Peyer's patch (tissue), 4 donors: Measurements from ENCODE around the gene PTRHD1. TPM values are rescaled to one million over a fixed set of nuclear protein-coding genes. Genes with fewer than 3 reads are reported as not detected.

Source experiments
- DNase-seq, 3 donors: peaks; one replicate each; pipeline ENCODE4 v3.0.0-alpha.2; 2017 to 2019
- H3K27ac ChIP-seq, 4 donors: fragments of 200-600 bp; sonication (generic); one replicate each; pipeline ENCODE4 v1.5.1; 2016 to 2019
- H3K27me3 ChIP-seq, 2 donors: fragments of 200-600 bp; sonication (generic); one replicate each; pipeline ENCODE4 v1.5.1; 2019
- H3K36me3 ChIP-seq, 3 donors: fragments of 200-600 bp; sonication (generic); one replicate each; pipeline ENCODE4 v1.5.1; 2016 to 2019
- H3K4me1 ChIP-seq, 4 donors: fragments of 200-600 bp; sonication (generic); one replicate each; pipeline ENCODE4 v1.5.1; 2016 to 2019
- H3K4me3 ChIP-seq, 4 donors: fragments of 200-600 bp; sonication (generic); 1 replicate in 3 of 4; 2 replicates in 1 of 4; pipeline ENCODE4 v1.5.1; 2016 to 2019; ENCODE audit warnings: mild to moderate bottlenecking in 1 of 4
- H3K9me3 ChIP-seq, 4 donors: fragments of 200-600 bp; sonication (generic); one replicate each; pipeline ENCODE4 v1.5.1; 2016 to 2019; ENCODE audit warnings: mild to moderate bottlenecking in 1 of 4
- POLR2A ChIP-seq, 2 donors: fragments of 450-650 bp; IDR thresholded peaks; one replicate each; pipeline ENCODE4 v1.5.1; 2017; ENCODE audit warnings: antibody characterized with exemption in 2 of 2, mild to moderate bottlenecking in 2 of 2, moderate library complexity in 2 of 2
- total RNA-seq, 4 donors: library from RNA; depleted of rRNA; stranded (reverse); fragments of >200 nt; gene quantifications; one replicate each; pipeline ENCODE4 v1.1.0, GENCODE V29; 2016
- TF ChIP-seq, protein P1 (sequence below), 6 experiments: fragments of 450-650 bp in 4 of 6; fragments of 200-600 bp in 2 of 6; sonication (generic) in 1 of 6; IDR thresholded peaks; one replicate each; pipeline ENCODE4 v1.5.1; 2017 to 2019; ENCODE audit warnings: antibody characterized with exemption in 6 of 6, mild to moderate bottlenecking in 3 of 6, moderate library complexity in 1 of 6

Gene PTRHD1
- total RNA-seq, 4 donors from 2014 or later: 19.9 to 38.7 (median 21.2) TPM

DNA sequence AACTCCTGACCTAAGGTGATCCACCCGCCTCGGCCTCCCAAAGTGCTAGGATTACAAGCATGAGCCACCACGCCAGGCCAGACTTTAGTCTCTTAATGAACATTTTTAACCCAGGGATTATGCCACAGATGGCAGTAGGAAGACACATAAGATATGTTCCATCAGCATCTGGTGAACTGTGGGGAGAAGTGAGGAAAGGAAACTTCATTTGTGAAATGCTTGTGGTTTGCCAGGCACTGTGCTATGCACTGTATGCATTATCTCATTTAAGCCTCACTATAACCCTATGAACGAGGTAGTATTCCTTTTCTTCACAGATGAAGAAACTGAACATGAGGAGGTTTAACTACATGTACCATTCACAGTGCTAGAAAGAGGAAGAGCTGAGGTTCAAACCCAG, 29.3 kb downstream of the PTRHD1 start:
- Histone ChIP-seq H3K27me3 (no peaks in the 10 kb centered on the region), H3K4me3 (no peak overlapping the region), H3K4me1 (no peaks in the 10 kb centered on the region), H3K9me3 (no peaks in the 10 kb centered on the region), H3K27ac (no peak overlapping the region), H3K36me3 (peaks cover 0 to 65% (median 0%) of the 10 kb centered on the region in 3 donors)
- no peak for DNase-seq
- TF ChIP-seq, protein P1, sequence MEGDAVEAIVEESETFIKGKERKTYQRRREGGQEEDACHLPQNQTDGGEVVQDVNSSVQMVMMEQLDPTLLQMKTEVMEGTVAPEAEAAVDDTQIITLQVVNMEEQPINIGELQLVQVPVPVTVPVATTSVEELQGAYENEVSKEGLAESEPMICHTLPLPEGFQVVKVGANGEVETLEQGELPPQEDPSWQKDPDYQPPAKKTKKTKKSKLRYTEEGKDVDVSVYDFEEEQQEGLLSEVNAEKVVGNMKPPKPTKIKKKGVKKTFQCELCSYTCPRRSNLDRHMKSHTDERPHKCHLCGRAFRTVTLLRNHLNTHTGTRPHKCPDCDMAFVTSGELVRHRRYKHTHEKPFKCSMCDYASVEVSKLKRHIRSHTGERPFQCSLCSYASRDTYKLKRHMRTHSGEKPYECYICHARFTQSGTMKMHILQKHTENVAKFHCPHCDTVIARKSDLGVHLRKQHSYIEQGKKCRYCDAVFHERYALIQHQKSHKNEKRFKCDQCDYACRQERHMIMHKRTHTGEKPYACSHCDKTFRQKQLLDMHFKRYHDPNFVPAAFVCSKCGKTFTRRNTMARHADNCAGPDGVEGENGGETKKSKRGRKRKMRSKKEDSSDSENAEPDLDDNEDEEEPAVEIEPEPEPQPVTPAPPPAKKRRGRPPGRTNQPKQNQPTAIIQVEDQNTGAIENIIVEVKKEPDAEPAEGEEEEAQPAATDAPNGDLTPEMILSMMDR (IDR thresholded peaks at IDR 0.05): no peak
- TF ChIP-seq POLR2A (IDR thresholded peaks at IDR 0.05): no peak

GRCh38 chr2:24762518-24762917, 30.7 kb downstream of the PTRHD1 start:
- Histone ChIP-seq H3K27me3 (no peaks in the 10 kb centered on the region), H3K4me1 (no peaks in the 10 kb centered on the region), H3K27ac (no peak overlapping the region), H3K4me3 (no peak overlapping the region), H3K9me3 (no peaks in the 10 kb centered on the region), H3K36me3 (peaks cover 0 to 70% (median 0%) of the 10 kb centered on the region in 3 donors)
- no peak for DNase-seq
- TF ChIP-seq, protein P1 (IDR thresholded peaks at IDR 0.05): no peak
- TF ChIP-seq POLR2A (IDR thresholded peaks at IDR 0.05): no peak

DNA sequence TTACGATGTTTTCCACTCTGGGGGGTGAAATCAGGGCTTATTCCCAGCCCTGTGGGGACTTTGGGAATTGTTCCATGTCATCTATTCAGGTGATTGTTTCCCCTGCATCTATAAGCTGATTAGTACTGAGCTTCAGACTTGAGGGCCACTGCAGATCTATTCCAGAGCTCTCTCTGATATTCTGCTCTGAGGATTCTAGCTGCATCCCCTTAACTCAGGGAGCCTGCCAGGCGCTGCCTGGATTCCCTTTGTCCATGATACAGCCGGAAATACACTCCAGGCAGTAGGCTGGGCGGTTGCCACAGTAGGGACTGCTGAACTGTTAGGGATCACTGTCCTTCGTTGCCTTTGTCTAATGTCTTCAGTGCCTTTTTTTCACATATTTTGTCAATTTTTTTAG, 31.3 kb downstream of the PTRHD1 start:
- H3K36me3 ChIP-seq: peaks cover 0 to 76% (median 0%) of the 10 kb centered on the region in 3 donors
- no peak overlapping the region for H3K27ac ChIP-seq
- H3K27me3 ChIP-seq: no peaks in the 10 kb centered on the region
- no peak for DNase-seq
- no peak overlapping the region for H3K4me3 ChIP-seq
- H3K4me1 ChIP-seq: no peaks in the 10 kb centered on the region
- TF ChIP-seq, protein P1 (IDR thresholded peaks at IDR 0.05): no peak
- no peak for TF ChIP-seq POLR2A (IDR thresholded peaks at IDR 0.05)
- no peaks in the 10 kb centered on the region for H3K9me3 ChIP-seq

DNA sequence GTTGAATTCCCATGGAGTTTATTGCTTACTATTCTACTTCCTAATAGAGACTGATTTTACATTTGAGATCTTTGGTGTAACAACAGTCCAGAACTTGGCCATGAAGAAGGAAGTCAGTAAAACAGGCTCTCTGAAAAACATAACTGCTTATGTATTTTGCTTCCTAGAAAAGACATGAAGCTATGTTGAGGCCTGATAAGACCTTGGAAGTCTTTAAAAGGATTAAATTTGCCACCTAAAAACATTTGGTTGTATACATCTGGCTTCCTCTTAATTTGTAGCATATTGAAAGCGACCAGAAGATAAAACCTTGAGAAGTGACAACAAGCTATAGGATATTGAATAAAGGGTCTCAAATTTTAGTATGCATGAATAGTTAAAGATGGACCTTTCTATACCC, 36.4 kb downstream of the PTRHD1 start:
- no peak overlapping the region for H3K27ac ChIP-seq
- no peaks in the 10 kb centered on the region for H3K4me1 ChIP-seq

GRCh38 chr2:24754985-24755705, 38.0 kb downstream of the PTRHD1 start:
- Histone ChIP-seq H3K4me3 (no peak overlapping the region), H3K27ac (no peak overlapping the region), H3K4me1 (no peaks in the 10 kb centered on the region), H3K36me3 (peaks cover 0 to 71% (median 0%) of the 10 kb centered on the region in 3 donors), H3K27me3 (no peaks in the 10 kb centered on the region), H3K9me3 (no peaks in the 10 kb centered on the region)
- TF ChIP-seq POLR2A (IDR thresholded peaks at IDR 0.05): no peak
- TF ChIP-seq, protein P1 (IDR thresholded peaks at IDR 0.05): no peak
- DNase-seq: no peak

More for the DNA sequence above, 36.4 kb downstream of the PTRHD1 start:
- Histone ChIP-seq H3K36me3 (peaks cover 0 to 81% (median 0%) of the 10 kb centered on the region in 3 donors), H3K4me3 (no peak overlapping the region), H3K27me3 (no peaks in the 10 kb centered on the region), H3K9me3 (no peaks in the 10 kb centered on the region)
- no peak for DNase-seq
- TF ChIP-seq, protein P1 (IDR thresholded peaks at IDR 0.05): no peak
- TF ChIP-seq POLR2A (IDR thresholded peaks at IDR 0.05): no peak
